GM20000 (cell line): Measurements from ENCODE around the gene MED15.
"Not testable (repeated sequence)": the region's sequence is repeated elsewhere in the genome, so short reads cannot be mapped to it uniquely, and the experiment has no call there.

Experiments used
- DNase-seq: peaks from one replicate; pipeline ENCODE4 v3.0.0; 2012; ENCODE audit warnings: low spot score
- CTCF ChIP-seq: IDR thresholded peaks from 2 replicates; pipeline ENCODE4 v1.5.1; 2012; ENCODE audit warnings: mild to moderate bottlenecking, control low read depth; ENCODE audit errors: extremely low read depth, missing control alignments

MED15 gene

DNA sequence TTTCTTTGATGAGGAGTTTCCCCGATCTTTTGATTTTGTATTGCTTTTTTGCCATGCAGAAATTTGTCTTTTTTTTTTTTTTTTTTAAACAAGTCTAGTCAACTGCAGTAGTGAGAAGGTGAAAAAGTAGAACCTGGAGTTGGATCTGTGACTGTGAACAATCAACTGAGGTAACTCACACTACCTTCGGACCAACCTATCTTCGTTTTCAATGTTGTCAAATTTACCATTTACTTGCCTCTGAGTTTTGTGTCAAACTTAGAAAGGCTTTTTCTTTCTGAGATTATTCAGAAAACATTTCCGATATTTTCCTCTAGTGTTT lies 32.3 kb upstream of the MED15 start:
- TF ChIP-seq CTCF, result no peak
- no peak for DNase-seq

- DNase-seq, result not testable (repeated sequence)
Observed at GRCh38 chr22:20475569-20475968, 31.8 kb upstream of the MED15 start.

DNA sequence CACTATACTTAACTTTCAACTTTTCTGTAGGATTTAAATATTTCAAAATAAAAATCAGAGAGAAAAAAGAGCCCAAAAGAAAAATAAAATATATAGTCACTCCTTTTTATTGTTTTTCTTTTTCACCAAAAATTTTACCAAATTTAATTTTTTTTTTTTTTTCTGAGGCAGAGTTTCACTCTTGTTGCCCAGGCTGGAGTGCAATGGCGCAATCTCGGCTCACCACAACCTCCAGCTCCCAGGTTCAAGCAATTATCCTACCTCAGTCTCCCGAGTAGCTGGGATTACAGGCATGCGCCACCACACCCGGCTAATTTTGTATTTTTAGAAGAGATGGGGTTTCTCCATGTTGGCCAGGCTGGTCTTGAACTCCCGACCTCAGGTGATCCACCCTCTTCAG lies 29.4 kb upstream of the MED15 start:
- DNase-seq, result not testable (repeated sequence)

GRCh38 chr22:20479612-20480196 lies 27.7 kb upstream of the MED15 start:
- no peak for DNase-seq
- TF ChIP-seq CTCF, result no peak

DNA sequence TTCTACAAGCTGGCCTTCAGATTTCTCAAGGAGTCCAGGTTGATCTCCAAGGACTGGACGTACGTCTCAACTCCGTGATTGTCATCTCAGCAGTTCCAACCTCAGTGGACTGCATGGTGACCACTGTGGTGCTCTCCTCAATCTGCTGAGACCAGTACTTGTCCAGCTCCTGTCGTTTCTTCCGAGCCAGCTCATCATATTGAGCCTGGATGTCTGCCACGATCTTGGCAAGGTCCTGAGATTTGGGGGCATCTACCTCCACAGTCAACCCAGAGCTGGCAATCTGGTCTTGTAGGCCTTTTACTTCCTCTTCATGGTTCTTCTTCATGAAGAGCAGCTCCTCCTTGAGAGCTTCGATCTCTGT lies 24.3 kb upstream of the MED15 start:
- DNase-seq, result not testable (repeated sequence)

DNA sequence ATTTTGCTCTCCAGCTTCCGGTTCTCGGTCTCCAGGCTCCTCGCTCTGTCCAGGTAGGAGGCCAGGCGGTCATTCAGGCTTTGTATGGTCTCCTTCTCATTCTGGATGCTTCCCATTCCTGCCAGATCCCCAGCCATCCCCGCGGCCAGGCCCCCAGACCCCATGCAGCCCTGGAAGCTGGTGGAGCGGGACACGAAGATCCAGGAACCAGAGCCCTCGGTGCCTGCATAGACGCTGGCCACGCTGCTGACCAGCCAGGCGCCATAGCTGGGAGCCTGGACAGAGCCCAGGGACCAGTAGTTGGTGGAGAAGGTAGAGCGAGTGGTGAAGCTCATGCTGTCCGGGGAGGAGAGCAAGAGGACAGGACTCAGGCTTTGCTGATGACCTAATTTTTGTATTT lies 23.6 kb upstream of the MED15 start:
- no peak for DNase-seq
- no peak for TF ChIP-seq CTCF

- TF ChIP-seq CTCF, result no peak
- DNase-seq, result no peak
Observed at GRCh38 chr22:20484948-20485683, 22.3 kb upstream of the MED15 start.

- no peak for TF ChIP-seq CTCF
- no peak for DNase-seq
Observed at GRCh38 chr22:20486229-20486628, 21.2 kb upstream of the MED15 start.

DNA sequence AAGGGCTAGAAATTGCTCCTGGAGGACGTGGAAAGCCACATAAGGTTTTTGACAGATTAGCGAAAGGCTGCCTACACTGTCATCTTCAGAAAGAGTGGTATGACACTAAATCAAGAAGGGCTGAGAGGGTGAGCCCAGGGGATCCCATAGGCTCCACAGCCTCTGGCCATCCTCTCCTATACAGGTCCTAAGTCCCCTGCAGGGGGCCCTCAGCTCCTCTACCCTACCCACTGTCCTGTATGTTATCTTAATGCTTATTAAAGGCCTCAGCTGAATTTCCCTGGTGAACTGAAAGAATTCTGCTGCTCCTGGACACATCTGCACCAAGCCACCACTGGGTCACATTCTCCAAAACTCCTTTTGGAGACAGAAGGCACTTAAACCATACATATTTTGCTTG lies 19.7 kb upstream of the MED15 start:
- no peak for TF ChIP-seq CTCF

More for the DNA sequence above, 19.7 kb upstream of the MED15 start:
- DNase-seq, result no peak
